HG03060 (cell line): ENCODE results near the gene CDH23.

Experiments
- ATAC-seq: cut with Tn5 transposase; IDR thresholded peaks from one replicate; pipeline ENCODE4 v1.9.1; 2021; ENCODE audit warnings: low read depth, moderate number of reproducible peaks; ENCODE audit not compliant: unreplicated experiment

The CDH23 gene

GRCh38 chr10:71413581-71413980 lies 16.9 kb downstream of the CDH23 start:
- no peak for ATAC-seq

GRCh38 chr10:71414359-71414758 lies 17.6 kb downstream of the CDH23 start:
- no peak for ATAC-seq

GRCh38 chr10:71419002-71419540 lies 22.4 kb downstream of the CDH23 start:
- no peak for ATAC-seq

GRCh38 chr10:71419750-71420149 lies 23.0 kb downstream of the CDH23 start:
- ATAC-seq = no peak

GRCh38 chr10:71421075-71421434 lies 24.3 kb downstream of the CDH23 start:
- no peak for ATAC-seq

GRCh38 chr10:71423250-71423649 lies 26.5 kb downstream of the CDH23 start:
- no peak for ATAC-seq

- ATAC-seq = no peak
Measured at GRCh38 chr10:71423901-71424300, 27.2 kb downstream of the CDH23 start.

- ATAC-seq = no peak
Measured at GRCh38 chr10:71424496-71425194, 27.9 kb downstream of the CDH23 start.

GRCh38 chr10:71426058-71426605 lies 29.4 kb downstream of the CDH23 start:
- no peak for ATAC-seq

- no peak for ATAC-seq
Measured at GRCh38 chr10:71427246-71427645, 30.5 kb downstream of the CDH23 start.

GRCh38 chr10:71429304-71429703 lies 32.6 kb downstream of the CDH23 start:
- ATAC-seq = no peak

- no peak for ATAC-seq
Measured at GRCh38 chr10:71429929-71430328, 33.2 kb downstream of the CDH23 start.

GRCh38 chr10:71431239-71432100 lies 34.8 kb downstream of the CDH23 start:
- ATAC-seq = no peak

- ATAC-seq = no peak
Measured at GRCh38 chr10:71432101-71432905, 35.6 kb downstream of the CDH23 start.

- no peak for ATAC-seq
Measured at GRCh38 chr10:71432956-71433767, 36.4 kb downstream of the CDH23 start.

GRCh38 chr10:71433768-71434744 lies 37.3 kb downstream of the CDH23 start:
- ATAC-seq = no peak

GRCh38 chr10:71434760-71435394 lies 38.2 kb downstream of the CDH23 start:
- no peak for ATAC-seq
